CD4-positive, CD25-positive, alpha-beta regulatory T cell (primary cell): ENCODE data around the gene SHC3. TPM values are rescaled to one million over a fixed set of nuclear protein-coding genes. Genes with fewer than 3 reads are reported as not detected.

Source experiments
- ATAC-seq, 2 donors: fragments of 150-1000 bp; cut with Tn5 transposase; one replicate each; pipeline ENCODE4 v1.10.0; 2021; ENCODE audit warnings: low read depth in 2 of 2, moderate number of reproducible peaks in 2 of 2, moderate library complexity in 1 of 2
- DNase-seq, 3 donors: peaks; one replicate each; pipeline versions ENCODE4 v3.0.0 to v3.0.0-alpha.2; 2012 to 2022; ENCODE audit warnings: mixed read lengths in 1 of 3
- H3K27ac ChIP-seq: one replicate; pipeline ENCODE4 v1.7.0; 2013; ENCODE audit warnings: mild to moderate bottlenecking, low read length; ENCODE audit not compliant: insufficient read depth, poor library complexity, severe bottlenecking
- H3K27me3 ChIP-seq: one replicate; pipeline ENCODE4 v1.7.0; 2013; ENCODE audit warnings: low read length; ENCODE audit not compliant: control insufficient read depth, insufficient read depth
- H3K36me3 ChIP-seq: one replicate; pipeline ENCODE4 v1.7.0; 2013; ENCODE audit warnings: mild to moderate bottlenecking, low read length, moderate library complexity; ENCODE audit not compliant: control insufficient read depth, insufficient read depth
- H3K4me1 ChIP-seq: 2 replicates; pipeline ENCODE4 v1.7.0; 2013; ENCODE audit warnings: mild to moderate bottlenecking, low read length; ENCODE audit not compliant: insufficient read depth, control insufficient read depth, poor library complexity, severe bottlenecking
- H3K4me3 ChIP-seq: one replicate; pipeline ENCODE4 v1.7.0; 2013; ENCODE audit warnings: low read depth, mild to moderate bottlenecking, low read length, moderate library complexity
- H3K9me3 ChIP-seq, 2 experiments: 1 replicate in 1 of 2; 2 replicates in 1 of 2; pipeline ENCODE4 v1.7.0; 2013; ENCODE audit warnings: low read length in 2 of 2, mild to moderate bottlenecking in 1 of 2, moderate library complexity in 1 of 2; ENCODE audit not compliant: control insufficient read depth in 2 of 2
- H3K27ac Mint-ChIP-seq, 3 donors: one replicate each; pipeline ENCODE4 v1.8.0; 2020 to 2022; ENCODE audit warnings: mild to moderate bottlenecking in 3 of 3, mixed read lengths in 3 of 3, moderate library complexity in 2 of 3
- H3K27me3 Mint-ChIP-seq: one replicate; pipeline ENCODE4 v1.8.0; 2022; ENCODE audit warnings: mild to moderate bottlenecking, mixed read lengths
- H3K36me3 Mint-ChIP-seq: one replicate; pipeline ENCODE4 v1.8.0; 2020; ENCODE audit warnings: mixed read lengths
- H3K4me1 Mint-ChIP-seq, 4 donors: one replicate each; pipeline ENCODE4 v1.8.0; 2020 to 2022; ENCODE audit warnings: mixed read lengths in 4 of 4, mild to moderate bottlenecking in 1 of 4
- H3K4me3 Mint-ChIP-seq, 4 donors: one replicate each; pipeline ENCODE4 v1.8.0; 2020 to 2022; ENCODE audit warnings: mild to moderate bottlenecking in 4 of 4, mixed read lengths in 4 of 4, moderate library complexity in 3 of 4
- H3K9me3 Mint-ChIP-seq, 7 donors: one replicate each; pipeline ENCODE4 v1.8.0; 2020 to 2022; ENCODE audit warnings: mixed read lengths in 7 of 7, mild to moderate bottlenecking in 3 of 7, moderate library complexity in 2 of 7
- polyA plus RNA-seq, 4 donors: library from polyadenylated mRNA; unstranded; fragments of 300-500 nt; fragmentation: Illumina TruSeq; gene quantifications; one replicate each; pipeline ENCODE4 v1.2.3, GENCODE V29; 2021
- total RNA-seq: library from RNA; stranded (reverse); gene quantifications from one replicate; pipeline ENCODE4 v1.2.3, GENCODE V29; 2022

Gene SHC3
- total and polyA plus RNA-seq, 5 donors from 2014 or later, result not detected

DNA sequence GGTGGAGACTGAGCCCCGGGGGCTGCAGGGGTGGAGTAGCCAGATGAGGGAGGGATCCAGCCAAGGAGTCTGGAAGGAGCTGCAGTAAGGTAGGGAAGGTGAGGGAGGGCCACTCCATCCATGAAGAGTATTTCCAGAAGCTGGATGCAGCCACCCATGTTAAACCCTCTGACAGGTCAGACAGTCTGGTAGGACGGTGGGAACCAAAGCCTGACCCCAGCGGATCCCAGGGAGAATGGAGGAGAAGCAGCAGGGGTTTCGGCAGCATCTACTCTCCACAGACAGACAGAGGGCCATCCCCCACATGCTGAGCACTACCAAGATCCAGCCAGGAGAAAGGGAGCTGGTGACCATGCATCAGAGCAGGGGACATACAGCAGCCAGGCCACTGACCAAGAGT lies 209.8 kb downstream of the SHC3 start:
- Histone ChIP-seq H3K36me3 (no peaks in the 10 kb centered on the region), H3K4me3 (no peak overlapping the region), H3K4me1 (no peaks in the 10 kb centered on the region), H3K27ac (no peak overlapping the region), H3K27me3 (no peaks in the 10 kb centered on the region), H3K9me3 (no peaks in the 10 kb centered on the region)
- peaks cover 5% of the 10 kb centered on the region for H3K27me3 Mint-ChIP-seq
- no peak overlapping the region for H3K27ac Mint-ChIP-seq
- DNase-seq (no peak), ATAC-seq (no peak)
- H3K4me3 Mint-ChIP-seq, result no peak overlapping the region
- peaks cover 0 to 1% (median 0%) of the 10 kb centered on the region in 7 donors for H3K9me3 Mint-ChIP-seq
- H3K36me3 Mint-ChIP-seq, result no peaks in the 10 kb centered on the region
- H3K4me1 Mint-ChIP-seq, result no peaks in the 10 kb centered on the region

- Histone ChIP-seq H3K27me3 (no peaks in the 10 kb centered on the region), H3K4me1 (no peaks in the 10 kb centered on the region), H3K36me3 (no peaks in the 10 kb centered on the region), H3K4me3 (no peak overlapping the region), H3K9me3 (no peaks in the 10 kb centered on the region), H3K27ac (no peak overlapping the region)
- Mint-ChIP-seq H3K9me3 (peaks cover 0 to 1% (median 0%) of the 10 kb centered on the region in 7 donors), H3K27me3 (peaks cover 5% of the 10 kb centered on the region), H3K36me3 (no peaks in the 10 kb centered on the region), H3K4me1 (no peaks in the 10 kb centered on the region), H3K4me3 (no peak overlapping the region), H3K27ac (no peak overlapping the region)
- ATAC-seq, result no peak
- DNase-seq, result no peak
Measured at GRCh38 chr9:88966894-88967676, 211.5 kb downstream of the SHC3 start.

DNA sequence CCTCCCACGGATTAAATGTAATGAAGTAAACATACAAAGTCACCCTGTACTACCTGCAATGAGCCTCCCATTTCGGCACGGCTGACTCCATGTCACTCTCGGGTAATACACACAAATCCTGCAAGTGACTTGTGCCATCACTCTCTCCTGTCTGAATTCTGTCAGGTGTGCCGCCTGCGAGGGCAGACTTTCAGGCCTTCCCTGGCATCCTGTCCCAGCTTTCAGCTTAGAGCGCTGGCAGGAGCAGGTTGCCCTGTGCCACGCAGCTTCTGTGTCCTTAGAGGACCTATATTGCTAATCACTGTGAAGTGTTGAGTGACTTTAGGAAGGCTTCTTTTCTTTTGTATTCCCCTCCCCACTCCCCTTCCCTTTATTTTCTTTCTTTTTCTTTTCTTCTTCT lies 213.1 kb downstream of the SHC3 start:
- Mint-ChIP-seq H3K27me3 (no peaks in the 10 kb centered on the region), H3K27ac (no peak overlapping the region), H3K9me3 (no peaks in the 10 kb centered on the region), H3K36me3 (no peaks in the 10 kb centered on the region), H3K4me1 (no peaks in the 10 kb centered on the region), H3K4me3 (no peak overlapping the region)
- Histone ChIP-seq H3K9me3 (no peaks in the 10 kb centered on the region), H3K4me1 (no peaks in the 10 kb centered on the region), H3K27ac (no peak overlapping the region), H3K27me3 (no peaks in the 10 kb centered on the region), H3K36me3 (no peaks in the 10 kb centered on the region), H3K4me3 (no peak overlapping the region)
- no peak for DNase-seq
- no peak for ATAC-seq

DNA sequence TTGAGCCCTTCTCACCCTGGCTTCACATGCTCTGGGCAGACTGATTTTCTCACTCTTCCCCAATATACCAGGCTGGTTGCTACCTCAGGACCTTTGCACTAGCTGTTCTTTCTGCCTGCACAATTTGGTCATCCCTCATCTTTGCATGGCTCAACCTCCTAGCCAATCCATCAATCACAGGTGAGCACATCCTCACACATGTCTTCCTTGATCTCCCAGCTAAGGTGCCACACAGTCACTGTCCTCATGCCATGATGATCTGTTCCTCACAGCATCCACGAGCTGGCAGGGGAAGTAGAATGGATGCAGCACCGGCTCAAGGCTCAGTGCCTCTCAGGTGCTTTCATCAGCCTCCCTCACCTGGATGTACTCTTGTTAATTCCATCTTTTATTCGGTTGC lies 218.0 kb downstream of the SHC3 start:
- no peaks in the 10 kb centered on the region for H3K4me1 ChIP-seq
- H3K9me3 ChIP-seq, result no peaks in the 10 kb centered on the region
- Mint-ChIP-seq H3K4me1 (no peaks in the 10 kb centered on the region), H3K36me3 (no peaks in the 10 kb centered on the region), H3K4me3 (no peak overlapping the region), H3K27me3 (peaks cover 14% of the 10 kb centered on the region), H3K9me3 (peaks cover 0 to 1% (median 0%) of the 10 kb centered on the region in 7 donors), H3K27ac (no peak overlapping the region)
- peaks cover 2% of the 10 kb centered on the region for H3K27me3 ChIP-seq
- DNase-seq (no peak), ATAC-seq (no peak)
- H3K27ac ChIP-seq, result no peak overlapping the region
- no peak overlapping the region for H3K4me3 ChIP-seq
- no peaks in the 10 kb centered on the region for H3K36me3 ChIP-seq

- H3K36me3 Mint-ChIP-seq, result no peaks in the 10 kb centered on the region
- no peak for ATAC-seq
Measured at GRCh38 chr9:88959727-88960469, 218.7 kb downstream of the SHC3 start.

DNA sequence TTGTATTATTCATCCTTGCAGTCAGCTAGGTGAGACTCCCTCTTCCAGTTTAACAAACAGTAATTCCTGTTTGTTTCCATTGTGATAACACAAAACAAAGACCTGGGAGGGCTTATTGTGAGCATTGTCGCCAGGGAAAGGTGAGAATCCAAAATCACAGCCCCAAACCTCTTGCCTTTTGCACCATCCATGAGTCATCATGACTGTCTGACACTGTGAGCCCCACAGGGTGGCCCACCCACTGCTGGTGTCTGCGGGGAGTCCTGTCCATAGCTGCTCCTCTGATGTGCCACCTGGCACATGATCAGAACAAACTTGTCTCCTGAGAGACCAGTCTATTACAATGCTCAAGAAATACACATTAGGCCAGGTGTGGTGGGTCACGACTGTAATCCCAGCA lies 221.1 kb downstream of the SHC3 start:
- no peak overlapping the region for H3K4me3 Mint-ChIP-seq
- Histone ChIP-seq H3K36me3 (no peaks in the 10 kb centered on the region), H3K4me3 (no peak overlapping the region), H3K9me3 (no peaks in the 10 kb centered on the region), H3K4me1 (no peaks in the 10 kb centered on the region), H3K27me3 (peaks cover 2% of the 10 kb centered on the region), H3K27ac (no peak overlapping the region)
- DNase-seq (no peak), ATAC-seq (no peak)
- H3K4me1 Mint-ChIP-seq, result no peaks in the 10 kb centered on the region
- H3K36me3 Mint-ChIP-seq, result no peaks in the 10 kb centered on the region
- H3K9me3 Mint-ChIP-seq, result peaks cover 0 to 3% (median 0%) of the 10 kb centered on the region in 7 donors
- no peak overlapping the region for H3K27ac Mint-ChIP-seq
- peaks cover 27% of the 10 kb centered on the region for H3K27me3 Mint-ChIP-seq

More at GRCh38 chr9:88959727-88960469, 218.7 kb downstream of the SHC3 start:
- DNase-seq, result no peak
- no peak overlapping the region for H3K4me3 Mint-ChIP-seq
- peaks cover 2% of the 10 kb centered on the region for H3K27me3 ChIP-seq
- no peaks in the 10 kb centered on the region for H3K9me3 ChIP-seq
- peaks cover 19% of the 10 kb centered on the region for H3K27me3 Mint-ChIP-seq
- no peak overlapping the region for H3K4me3 ChIP-seq
- no peaks in the 10 kb centered on the region for H3K36me3 ChIP-seq
- peaks cover 0 to 1% (median 0%) of the 10 kb centered on the region in 7 donors for H3K9me3 Mint-ChIP-seq
- H3K27ac Mint-ChIP-seq, result no peak overlapping the region
- H3K4me1 ChIP-seq, result no peaks in the 10 kb centered on the region
- H3K27ac ChIP-seq, result no peak overlapping the region
- no peaks in the 10 kb centered on the region for H3K4me1 Mint-ChIP-seq
